CD4-positive, CD25-positive, alpha-beta regulatory T cell (primary cell): ENCODE results near the gene NCAPD2. TPM values are rescaled to one million over a fixed set of nuclear protein-coding genes. Genes with fewer than 3 reads are reported as not detected.
A peak's percentile ranks its signal among the peaks of the same experiment; 100 is the strongest.

ENCODE experiments used
- ATAC-seq, 2 donors: fragments of 150-1000 bp; cut with Tn5 transposase; one replicate each; pipeline ENCODE4 v1.10.0; 2021; ENCODE audit warnings: low read depth in 2 of 2, moderate number of reproducible peaks in 2 of 2, moderate library complexity in 1 of 2
- DNase-seq, 3 donors: peaks; one replicate each; pipeline versions ENCODE4 v3.0.0 to v3.0.0-alpha.2; 2012 to 2022; ENCODE audit warnings: mixed read lengths in 1 of 3
- H3K27ac ChIP-seq: one replicate; pipeline ENCODE4 v1.7.0; 2013; ENCODE audit warnings: mild to moderate bottlenecking, low read length; ENCODE audit not compliant: insufficient read depth, poor library complexity, severe bottlenecking
- H3K27me3 ChIP-seq: one replicate; pipeline ENCODE4 v1.7.0; 2013; ENCODE audit warnings: low read length; ENCODE audit not compliant: control insufficient read depth, insufficient read depth
- H3K36me3 ChIP-seq: one replicate; pipeline ENCODE4 v1.7.0; 2013; ENCODE audit warnings: mild to moderate bottlenecking, low read length, moderate library complexity; ENCODE audit not compliant: control insufficient read depth, insufficient read depth
- H3K4me1 ChIP-seq: 2 replicates; pipeline ENCODE4 v1.7.0; 2013; ENCODE audit warnings: mild to moderate bottlenecking, low read length; ENCODE audit not compliant: insufficient read depth, control insufficient read depth, poor library complexity, severe bottlenecking
- H3K4me3 ChIP-seq: one replicate; pipeline ENCODE4 v1.7.0; 2013; ENCODE audit warnings: low read depth, mild to moderate bottlenecking, low read length, moderate library complexity
- H3K9me3 ChIP-seq, 2 experiments: 1 replicate in 1 of 2; 2 replicates in 1 of 2; pipeline ENCODE4 v1.7.0; 2013; ENCODE audit warnings: low read length in 2 of 2, mild to moderate bottlenecking in 1 of 2, moderate library complexity in 1 of 2; ENCODE audit not compliant: control insufficient read depth in 2 of 2
- H3K27ac Mint-ChIP-seq, 3 donors: one replicate each; pipeline ENCODE4 v1.8.0; 2020 to 2022; ENCODE audit warnings: mild to moderate bottlenecking in 3 of 3, mixed read lengths in 3 of 3, moderate library complexity in 2 of 3
- H3K27me3 Mint-ChIP-seq: one replicate; pipeline ENCODE4 v1.8.0; 2022; ENCODE audit warnings: mild to moderate bottlenecking, mixed read lengths
- H3K36me3 Mint-ChIP-seq: one replicate; pipeline ENCODE4 v1.8.0; 2020; ENCODE audit warnings: mixed read lengths
- H3K4me1 Mint-ChIP-seq, 4 donors: one replicate each; pipeline ENCODE4 v1.8.0; 2020 to 2022; ENCODE audit warnings: mixed read lengths in 4 of 4, mild to moderate bottlenecking in 1 of 4
- H3K4me3 Mint-ChIP-seq, 4 donors: one replicate each; pipeline ENCODE4 v1.8.0; 2020 to 2022; ENCODE audit warnings: mild to moderate bottlenecking in 4 of 4, mixed read lengths in 4 of 4, moderate library complexity in 3 of 4
- H3K9me3 Mint-ChIP-seq, 7 donors: one replicate each; pipeline ENCODE4 v1.8.0; 2020 to 2022; ENCODE audit warnings: mixed read lengths in 7 of 7, mild to moderate bottlenecking in 3 of 7, moderate library complexity in 2 of 7
- polyA plus RNA-seq, 4 donors: library from polyadenylated mRNA; unstranded; fragments of 300-500 nt; fragmentation: Illumina TruSeq; gene quantifications; one replicate each; pipeline ENCODE4 v1.2.3, GENCODE V29; 2021
- total RNA-seq: library from RNA; stranded (reverse); gene quantifications from one replicate; pipeline ENCODE4 v1.2.3, GENCODE V29; 2022

NCAPD2 gene
- total and polyA plus RNA-seq, 5 donors from 2014 or later, result 21.5 to 32.8 (median 26.3) TPM

GRCh38 chr12:6533923-6534694, 40.2 kb downstream of the NCAPD2 start, which contains the start of gene GAPDH:
GAPDH (plus strand) TSS chr12:6534517; CDS start chr12:6534833, 316 bp downstream.
- Mint-ChIP-seq H3K27ac (peak within 1 kb of the TSS; percentile 98 to 99 (median 99)), H3K4me3 (peak within 1 kb of the TSS; percentile 93 to 99 (median 94)), H3K4me1 (peaks cover 12 to 58% (median 28%) of the 10 kb centered on the region in 4 donors), H3K9me3 (no peaks in the 10 kb centered on the region), H3K36me3 (peaks cover 26% of the 10 kb centered on the region), H3K27me3 (peaks cover 14% of the 10 kb centered on the region)
- ATAC-seq (peak; percentile 36 to 42), DNase-seq (peak; percentile 75 to 96 (median 88))
- Histone ChIP-seq H3K4me1 (peaks cover 64% of the 10 kb centered on the region), H3K27ac (peak within 1 kb of the TSS; percentile 94), H3K36me3 (peaks cover 46% of the 10 kb centered on the region), H3K27me3 (no peaks in the 10 kb centered on the region), H3K9me3 (no peaks in the 10 kb centered on the region), H3K4me3 (peak within 1 kb of the TSS; percentile 74)

- ATAC-seq (peak; percentile 64 to 67), DNase-seq (no peak)
- peaks cover 41% of the 10 kb centered on the region for H3K36me3 ChIP-seq
- no peaks in the 10 kb centered on the region for H3K27me3 ChIP-seq
- peak overlapping the region; percentile 74 for H3K4me3 ChIP-seq
- Mint-ChIP-seq H3K4me3 (peak overlapping the region; percentile 93 to 99 (median 94)), H3K27me3 (peaks cover 14% of the 10 kb centered on the region), H3K27ac (peak overlapping the region; percentile 97 to 99 (median 99)), H3K36me3 (peaks cover 26% of the 10 kb centered on the region), H3K4me1 (peaks cover 15 to 63% (median 29%) of the 10 kb centered on the region in 4 donors), H3K9me3 (no peaks in the 10 kb centered on the region)
- peak overlapping the region; percentile 94 for H3K27ac ChIP-seq
- H3K9me3 ChIP-seq, result no peaks in the 10 kb centered on the region
- H3K4me1 ChIP-seq, result peaks cover 68% of the 10 kb centered on the region
These were observed 40.7 kb downstream of the NCAPD2 start for GRCh38 chr12:6534695-6534944.

- peak; percentile 19 to 29 for ATAC-seq
- peaks cover 73% of the 10 kb centered on the region for H3K4me1 ChIP-seq
- peak overlapping the region; percentile 74 for H3K4me3 ChIP-seq
- peak overlapping the region; percentile 94 for H3K27ac ChIP-seq
- Mint-ChIP-seq H3K36me3 (peaks cover 22% of the 10 kb centered on the region), H3K4me1 (peaks cover 16 to 68% (median 33%) of the 10 kb centered on the region in 4 donors), H3K27me3 (peaks cover 14% of the 10 kb centered on the region), H3K4me3 (peak overlapping the region; percentile 93 to 99 (median 94)), H3K9me3 (no peaks in the 10 kb centered on the region), H3K27ac (peak overlapping the region; percentile 97 to 99 (median 99))
- H3K9me3 ChIP-seq, result no peaks in the 10 kb centered on the region
- peaks cover 36% of the 10 kb centered on the region for H3K36me3 ChIP-seq
- no peaks in the 10 kb centered on the region for H3K27me3 ChIP-seq
- peak; percentile 68 to 81 (median 69) for DNase-seq
These were observed 41.2 kb downstream of the NCAPD2 start for GRCh38 chr12:6534945-6535696.

- DNase-seq, result no peak
- Histone ChIP-seq H3K4me1 (peaks cover 78% of the 10 kb centered on the region), H3K4me3 (peak overlapping the region; percentile 74), H3K36me3 (peaks cover 31% of the 10 kb centered on the region), H3K9me3 (no peaks in the 10 kb centered on the region), H3K27me3 (no peaks in the 10 kb centered on the region), H3K27ac (peak overlapping the region; percentile 94)
- Mint-ChIP-seq H3K4me1 (peaks cover 16 to 73% (median 38%) of the 10 kb centered on the region in 4 donors), H3K4me3 (peak overlapping the region; percentile 93 to 99 (median 94)), H3K27ac (peak overlapping the region; percentile 97 to 99 (median 99)), H3K27me3 (peaks cover 14% of the 10 kb centered on the region), H3K9me3 (no peaks in the 10 kb centered on the region), H3K36me3 (peaks cover 17% of the 10 kb centered on the region)
- ATAC-seq, result no peak
These were observed 41.7 kb downstream of the NCAPD2 start for GRCh38 chr12:6535697-6535946.

GRCh38 chr12:6535960-6536847, 42.3 kb downstream of the NCAPD2 start:
- peak overlapping the region; percentile 93 to 99 (median 94) for H3K4me3 Mint-ChIP-seq
- peak in 1 of 3 donors; percentile 17 for DNase-seq
- H3K9me3 ChIP-seq, result no peaks in the 10 kb centered on the region
- H3K36me3 ChIP-seq, result peaks cover 25% of the 10 kb centered on the region
- peaks cover 11% of the 10 kb centered on the region for H3K36me3 Mint-ChIP-seq
- no peaks in the 10 kb centered on the region for H3K27me3 ChIP-seq
- peaks cover 14% of the 10 kb centered on the region for H3K27me3 Mint-ChIP-seq
- ATAC-seq, result no peak
- no peaks in the 10 kb centered on the region for H3K9me3 Mint-ChIP-seq
- H3K27ac ChIP-seq, result peak overlapping the region; percentile 94
- peak overlapping the region; percentile 97 to 99 (median 99) for H3K27ac Mint-ChIP-seq
- peak overlapping the region; percentile 74 for H3K4me3 ChIP-seq
- peaks cover 84% of the 10 kb centered on the region for H3K4me1 ChIP-seq
- peaks cover 16 to 79% (median 40%) of the 10 kb centered on the region in 4 donors for H3K4me1 Mint-ChIP-seq

GRCh38 chr12:6536894-6537579, 43.1 kb downstream of the NCAPD2 start:
- peaks cover 10% of the 10 kb centered on the region for H3K36me3 Mint-ChIP-seq
- ATAC-seq (no peak), DNase-seq (no peak)
- peaks cover 22% of the 10 kb centered on the region for H3K36me3 ChIP-seq
- H3K27ac ChIP-seq, result peak overlapping the region; percentile 94
- no peaks in the 10 kb centered on the region for H3K9me3 ChIP-seq
- peaks cover 14% of the 10 kb centered on the region for H3K27me3 Mint-ChIP-seq
- H3K4me3 Mint-ChIP-seq, result peak overlapping the region; percentile 93 to 94 (median 94)
- peaks cover 16 to 83% (median 40%) of the 10 kb centered on the region in 4 donors for H3K4me1 Mint-ChIP-seq
- H3K4me1 ChIP-seq, result peaks cover 81% of the 10 kb centered on the region
- peak overlapping the region in 2 of 3 donors; percentile 97 to 99 for H3K27ac Mint-ChIP-seq
- H3K9me3 Mint-ChIP-seq, result no peaks in the 10 kb centered on the region
- no peak overlapping the region for H3K4me3 ChIP-seq
- H3K27me3 ChIP-seq, result no peaks in the 10 kb centered on the region
